Astrocyte (in vitro differentiated cells and primary cell): ENCODE results near the gene CUEDC1.

Experiments
- CTCF ChIP-seq: IDR thresholded peaks from 2 replicates; pipeline ENCODE4 v1.5.1; 2011; ENCODE audit warnings: low read depth, mild to moderate bottlenecking, inconsistent platforms, low read length, moderate library complexity; ENCODE audit not compliant: insufficient read depth
- EZH2 ChIP-seq: IDR thresholded peaks from 2 replicates; pipeline ENCODE4 v1.6.1; 2012; ENCODE audit warnings: mild to moderate bottlenecking, low read length, inconsistent platforms; ENCODE audit not compliant: insufficient read depth

GRCh38 chr17:57853695-57854094 lies 101.5 kb downstream of the CUEDC1 start:
- TF ChIP-seq CTCF (no peak), EZH2 (no peak)
